SK-N-SH treated with all-trans-retinoic acid at 6 μM for 48 hours (cell line): ENCODE data around the gene SEC24D.

Source experiments
- ARNTL ChIP-seq: fragments of 450-650 bp; formaldehyde crosslinking; IDR thresholded peaks from 2 replicates; pipeline ENCODE4 v1.5.0; 2020; ENCODE audit warnings: low read depth, mild to moderate bottlenecking, moderate library complexity, borderline replicate concordance
- BACH2 ChIP-seq: fragments of 250-450 bp; sonication (Bioruptor Pico); IDR thresholded peaks from 2 replicates; pipeline ENCODE4 v1.9.0; 2021; ENCODE audit warnings: mild to moderate bottlenecking, borderline replicate concordance
- SNAI2 ChIP-seq: fragments of 250-450 bp; sonication (Bioruptor Pico); IDR thresholded peaks from 2 replicates; pipeline ENCODE4 v1.5.0; 2020; ENCODE audit warnings: mild to moderate bottlenecking, moderate library complexity
- TOX ChIP-seq: fragments of 250-450 bp; sonication (Bioruptor Pico); IDR thresholded peaks from 2 replicates; pipeline ENCODE4 v1.8.0; 2021; ENCODE audit warnings: mild to moderate bottlenecking, moderate library complexity, borderline replicate concordance
- ZFP3 ChIP-seq: fragments of 250-450 bp; sonication (Bioruptor Pico); IDR thresholded peaks from 2 replicates; pipeline ENCODE4 v1.5.0; 2020; ENCODE audit warnings: mild to moderate bottlenecking, moderate library complexity
- ZNF70 ChIP-seq: fragments of 450-650 bp; formaldehyde crosslinking; IDR thresholded peaks from 2 replicates; pipeline ENCODE4 v1.5.0; 2020; ENCODE audit warnings: mild to moderate bottlenecking, moderate library complexity
- TF ChIP-seq, protein P1 (sequence below): fragments of 250-450 bp; sonication (Bioruptor Pico); IDR thresholded peaks from 2 replicates; pipeline ENCODE4 v1.8.0; 2020; ENCODE audit warnings: mild to moderate bottlenecking, moderate library complexity, borderline replicate concordance
- TF ChIP-seq, protein P2 (sequence below): fragments of 250-450 bp; sonication (Bioruptor Pico); IDR thresholded peaks from 2 replicates; pipeline ENCODE4 v1.5.0; 2020; ENCODE audit warnings: mild to moderate bottlenecking, moderate library complexity

DNA sequence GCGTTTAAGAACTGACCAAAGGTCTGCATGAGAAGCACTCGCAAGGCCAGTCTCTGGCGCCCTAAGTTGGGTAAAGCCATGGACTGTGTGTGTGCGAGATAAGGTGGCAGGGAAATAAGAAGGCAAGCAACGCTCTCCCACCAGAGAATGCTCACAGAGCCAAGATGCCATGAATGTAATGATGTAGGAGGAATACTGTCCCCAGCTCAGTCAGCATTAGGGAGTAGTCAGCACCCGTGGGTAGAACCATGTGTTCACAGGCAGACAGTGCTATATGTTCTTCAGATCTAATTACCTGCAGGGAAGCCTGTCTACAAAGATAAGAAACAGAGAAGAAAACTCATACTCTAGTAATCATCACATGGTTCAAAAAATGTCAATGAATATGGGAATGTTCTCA lies 68.8 kb downstream of the SEC24D start:
- TF ChIP-seq ARNTL (CRISPR knock-in tag) (no peak), BACH2 (CRISPR knock-in tag) (no peak), SNAI2 (CRISPR knock-in tag) (no peak), ZFP3 (CRISPR knock-in tag) (no peak), ZNF70 (no peak), TOX (CRISPR knock-in tag) (no peak)
- TF ChIP-seq, protein P1, sequence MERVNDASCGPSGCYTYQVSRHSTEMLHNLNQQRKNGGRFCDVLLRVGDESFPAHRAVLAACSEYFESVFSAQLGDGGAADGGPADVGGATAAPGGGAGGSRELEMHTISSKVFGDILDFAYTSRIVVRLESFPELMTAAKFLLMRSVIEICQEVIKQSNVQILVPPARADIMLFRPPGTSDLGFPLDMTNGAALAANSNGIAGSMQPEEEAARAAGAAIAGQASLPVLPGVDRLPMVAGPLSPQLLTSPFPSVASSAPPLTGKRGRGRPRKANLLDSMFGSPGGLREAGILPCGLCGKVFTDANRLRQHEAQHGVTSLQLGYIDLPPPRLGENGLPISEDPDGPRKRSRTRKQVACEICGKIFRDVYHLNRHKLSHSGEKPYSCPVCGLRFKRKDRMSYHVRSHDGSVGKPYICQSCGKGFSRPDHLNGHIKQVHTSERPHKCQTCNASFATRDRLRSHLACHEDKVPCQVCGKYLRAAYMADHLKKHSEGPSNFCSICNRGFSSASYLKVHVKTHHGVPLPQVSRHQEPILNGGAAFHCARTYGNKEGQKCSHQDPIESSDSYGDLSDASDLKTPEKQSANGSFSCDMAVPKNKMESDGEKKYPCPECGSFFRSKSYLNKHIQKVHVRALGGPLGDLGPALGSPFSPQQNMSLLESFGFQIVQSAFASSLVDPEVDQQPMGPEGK: no peak
- TF ChIP-seq, protein P2, sequence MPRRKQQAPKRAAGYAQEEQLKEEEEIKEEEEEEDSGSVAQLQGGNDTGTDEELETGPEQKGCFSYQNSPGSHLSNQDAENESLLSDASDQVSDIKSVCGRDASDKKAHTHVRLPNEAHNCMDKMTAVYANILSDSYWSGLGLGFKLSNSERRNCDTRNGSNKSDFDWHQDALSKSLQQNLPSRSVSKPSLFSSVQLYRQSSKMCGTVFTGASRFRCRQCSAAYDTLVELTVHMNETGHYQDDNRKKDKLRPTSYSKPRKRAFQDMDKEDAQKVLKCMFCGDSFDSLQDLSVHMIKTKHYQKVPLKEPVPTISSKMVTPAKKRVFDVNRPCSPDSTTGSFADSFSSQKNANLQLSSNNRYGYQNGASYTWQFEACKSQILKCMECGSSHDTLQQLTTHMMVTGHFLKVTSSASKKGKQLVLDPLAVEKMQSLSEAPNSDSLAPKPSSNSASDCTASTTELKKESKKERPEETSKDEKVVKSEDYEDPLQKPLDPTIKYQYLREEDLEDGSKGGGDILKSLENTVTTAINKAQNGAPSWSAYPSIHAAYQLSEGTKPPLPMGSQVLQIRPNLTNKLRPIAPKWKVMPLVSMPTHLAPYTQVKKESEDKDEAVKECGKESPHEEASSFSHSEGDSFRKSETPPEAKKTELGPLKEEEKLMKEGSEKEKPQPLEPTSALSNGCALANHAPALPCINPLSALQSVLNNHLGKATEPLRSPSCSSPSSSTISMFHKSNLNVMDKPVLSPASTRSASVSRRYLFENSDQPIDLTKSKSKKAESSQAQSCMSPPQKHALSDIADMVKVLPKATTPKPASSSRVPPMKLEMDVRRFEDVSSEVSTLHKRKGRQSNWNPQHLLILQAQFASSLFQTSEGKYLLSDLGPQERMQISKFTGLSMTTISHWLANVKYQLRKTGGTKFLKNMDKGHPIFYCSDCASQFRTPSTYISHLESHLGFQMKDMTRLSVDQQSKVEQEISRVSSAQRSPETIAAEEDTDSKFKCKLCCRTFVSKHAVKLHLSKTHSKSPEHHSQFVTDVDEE (CRISPR knock-in tag): no peak
